ENCODE results near the gene SFXN5.

DNA sequence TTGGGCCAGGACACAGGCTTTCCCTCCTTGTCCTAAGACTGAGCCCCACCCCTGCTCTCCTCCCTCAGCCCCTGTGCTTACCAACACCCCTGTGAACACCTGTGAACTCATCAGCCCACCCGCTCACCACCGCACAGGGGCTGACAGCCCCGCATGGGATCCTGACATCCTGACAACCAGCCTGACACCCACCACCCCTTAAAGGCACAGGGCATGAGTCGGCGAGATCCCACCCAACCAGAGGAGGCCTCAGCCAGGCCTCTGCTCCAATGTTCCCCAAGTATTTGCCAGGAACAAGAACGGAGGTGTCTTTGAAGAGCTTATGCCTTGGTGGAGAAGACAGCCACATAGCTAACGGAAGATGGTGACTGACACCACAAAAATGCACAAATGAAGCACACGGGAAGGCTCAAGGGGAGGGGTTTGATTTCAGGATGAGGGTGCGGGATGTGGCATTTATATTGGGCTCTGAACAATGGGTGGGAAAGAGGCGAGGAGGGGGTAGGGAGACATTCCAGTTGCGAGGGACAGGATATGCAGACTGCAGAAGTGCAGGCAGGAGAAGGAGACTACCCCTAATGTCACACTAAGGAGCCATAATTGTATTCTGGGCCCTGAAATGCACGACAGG lies 30.2 kb upstream of the SFXN5 start:
- TF ChIP-seq SIN3A (IDR thresholded peaks at IDR 0.05; ENCODE audit: borderline replicate concordance, insufficient read depth, low read depth, low read length) (no peak), TCF7L2 (IDR thresholded peaks at IDR 0.05; ENCODE audit: low read depth, low read length) (no peak)
- TF ChIP-seq, protein P1, sequence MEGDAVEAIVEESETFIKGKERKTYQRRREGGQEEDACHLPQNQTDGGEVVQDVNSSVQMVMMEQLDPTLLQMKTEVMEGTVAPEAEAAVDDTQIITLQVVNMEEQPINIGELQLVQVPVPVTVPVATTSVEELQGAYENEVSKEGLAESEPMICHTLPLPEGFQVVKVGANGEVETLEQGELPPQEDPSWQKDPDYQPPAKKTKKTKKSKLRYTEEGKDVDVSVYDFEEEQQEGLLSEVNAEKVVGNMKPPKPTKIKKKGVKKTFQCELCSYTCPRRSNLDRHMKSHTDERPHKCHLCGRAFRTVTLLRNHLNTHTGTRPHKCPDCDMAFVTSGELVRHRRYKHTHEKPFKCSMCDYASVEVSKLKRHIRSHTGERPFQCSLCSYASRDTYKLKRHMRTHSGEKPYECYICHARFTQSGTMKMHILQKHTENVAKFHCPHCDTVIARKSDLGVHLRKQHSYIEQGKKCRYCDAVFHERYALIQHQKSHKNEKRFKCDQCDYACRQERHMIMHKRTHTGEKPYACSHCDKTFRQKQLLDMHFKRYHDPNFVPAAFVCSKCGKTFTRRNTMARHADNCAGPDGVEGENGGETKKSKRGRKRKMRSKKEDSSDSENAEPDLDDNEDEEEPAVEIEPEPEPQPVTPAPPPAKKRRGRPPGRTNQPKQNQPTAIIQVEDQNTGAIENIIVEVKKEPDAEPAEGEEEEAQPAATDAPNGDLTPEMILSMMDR (IDR thresholded peaks at IDR 0.05) = no peak
- TF ChIP-seq, protein P2, sequence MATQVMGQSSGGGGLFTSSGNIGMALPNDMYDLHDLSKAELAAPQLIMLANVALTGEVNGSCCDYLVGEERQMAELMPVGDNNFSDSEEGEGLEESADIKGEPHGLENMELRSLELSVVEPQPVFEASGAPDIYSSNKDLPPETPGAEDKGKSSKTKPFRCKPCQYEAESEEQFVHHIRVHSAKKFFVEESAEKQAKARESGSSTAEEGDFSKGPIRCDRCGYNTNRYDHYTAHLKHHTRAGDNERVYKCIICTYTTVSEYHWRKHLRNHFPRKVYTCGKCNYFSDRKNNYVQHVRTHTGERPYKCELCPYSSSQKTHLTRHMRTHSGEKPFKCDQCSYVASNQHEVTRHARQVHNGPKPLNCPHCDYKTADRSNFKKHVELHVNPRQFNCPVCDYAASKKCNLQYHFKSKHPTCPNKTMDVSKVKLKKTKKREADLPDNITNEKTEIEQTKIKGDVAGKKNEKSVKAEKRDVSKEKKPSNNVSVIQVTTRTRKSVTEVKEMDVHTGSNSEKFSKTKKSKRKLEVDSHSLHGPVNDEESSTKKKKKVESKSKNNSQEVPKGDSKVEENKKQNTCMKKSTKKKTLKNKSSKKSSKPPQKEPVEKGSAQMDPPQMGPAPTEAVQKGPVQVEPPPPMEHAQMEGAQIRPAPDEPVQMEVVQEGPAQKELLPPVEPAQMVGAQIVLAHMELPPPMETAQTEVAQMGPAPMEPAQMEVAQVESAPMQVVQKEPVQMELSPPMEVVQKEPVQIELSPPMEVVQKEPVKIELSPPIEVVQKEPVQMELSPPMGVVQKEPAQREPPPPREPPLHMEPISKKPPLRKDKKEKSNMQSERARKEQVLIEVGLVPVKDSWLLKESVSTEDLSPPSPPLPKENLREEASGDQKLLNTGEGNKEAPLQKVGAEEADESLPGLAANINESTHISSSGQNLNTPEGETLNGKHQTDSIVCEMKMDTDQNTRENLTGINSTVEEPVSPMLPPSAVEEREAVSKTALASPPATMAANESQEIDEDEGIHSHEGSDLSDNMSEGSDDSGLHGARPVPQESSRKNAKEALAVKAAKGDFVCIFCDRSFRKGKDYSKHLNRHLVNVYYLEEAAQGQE (IDR thresholded peaks at IDR 0.05; ENCODE audit: insufficient read depth in 1 of 2, low read depth in 2 of 2, low read length in 1 of 2) = no peak

Measured in Panc1 (cell line).